Esophagus muscularis mucosa (tissue), 4 donors: ENCODE results near the gene ARMC9. TPM values are rescaled to one million over a fixed set of nuclear protein-coding genes. Genes with fewer than 3 reads are reported as not detected.

Source experiments
- DNase-seq: peaks from one replicate; pipeline ENCODE4 v3.0.0-alpha.2; 2017; ENCODE audit errors: extremely low spot score
- H3K27ac ChIP-seq, 4 donors: fragments of 200-600 bp; sonication (generic); replicated peaks in 1 of 4; 1 replicate in 3 of 4; 2 replicates in 1 of 4; pipeline ENCODE4 v1.5.1; 2016 to 2019; ENCODE audit warnings: mild to moderate bottlenecking in 1 of 4
- H3K27me3 ChIP-seq, 4 donors: fragments of 200-600 bp; sonication (generic); one replicate each; pipeline versions ENCODE4 v1.5.1 to v1.6.0; 2016 to 2019
- H3K36me3 ChIP-seq, 4 donors: fragments of 200-600 bp; sonication (generic); one replicate each; pipeline ENCODE4 v1.5.1; 2016 to 2019
- H3K4me1 ChIP-seq, 4 donors: fragments of 200-600 bp; sonication (generic); one replicate each; pipeline ENCODE4 v1.5.1; 2016 to 2019
- H3K4me3 ChIP-seq, 4 donors: fragments of 200-600 bp; sonication (generic); 1 replicate in 2 of 4; 2 replicates in 2 of 4; pipeline ENCODE4 v1.5.1; 2016 to 2019; ENCODE audit warnings: mild to moderate bottlenecking in 4 of 4, moderate library complexity in 1 of 4
- H3K9me3 ChIP-seq, 4 donors: fragments of 200-600 bp; sonication (generic); 1 replicate in 3 of 4; 2 replicates in 1 of 4; pipeline ENCODE4 v1.5.1; 2016 to 2019
- EP300 ChIP-seq: sonication (generic); formaldehyde crosslinking; IDR thresholded peaks from one replicate; pipeline ENCODE4 v1.6.1; 2017; ENCODE audit warnings: antibody characterized with exemption
- POLR2A ChIP-seq: fragments of 450-650 bp; IDR thresholded peaks from one replicate; pipeline ENCODE4 v1.6.1; 2017; ENCODE audit warnings: antibody characterized with exemption, moderate library complexity, mild to moderate bottlenecking, low read depth
- POLR2AphosphoS5 ChIP-seq, 2 donors: sonication (generic); formaldehyde crosslinking; IDR thresholded peaks; one replicate each; pipeline ENCODE4 v1.6.1; 2017; ENCODE audit warnings: antibody characterized with exemption in 2 of 2
- WGBS: methylation state at CpG from one replicate; pipeline ENCODE4 v1.1.5; 2018; 5-methylcytosine and 5-hydroxymethylcytosine counted together
- intact Hi-C: fragments of 100-400 bp; cut with DNase I; formaldehyde crosslinking; loops from one replicate; pipeline ENCODE4 v1.15.1; 2023
- total RNA-seq, 4 donors: library from RNA; depleted of rRNA; stranded (reverse); fragments of >200 nt; gene quantifications; one replicate each; pipeline versions ENCODE4 v1.1.0 to v1.2.1, GENCODE V29; 2016
- TF ChIP-seq, protein P1 (sequence below), 3 experiments: fragments of 200-600 bp in 2 of 3; fragments of 450-650 bp in 1 of 3; sonication (generic) in 2 of 3; IDR thresholded peaks; one replicate each; pipeline ENCODE4 v1.5.1; 2017 to 2019; ENCODE audit warnings: antibody characterized with exemption in 3 of 3, mild to moderate bottlenecking in 2 of 3, moderate library complexity in 1 of 3

ARMC9 gene
- total RNA-seq, 4 donors from 2014 or later = 119 to 262 (median 152) TPM

DNA sequence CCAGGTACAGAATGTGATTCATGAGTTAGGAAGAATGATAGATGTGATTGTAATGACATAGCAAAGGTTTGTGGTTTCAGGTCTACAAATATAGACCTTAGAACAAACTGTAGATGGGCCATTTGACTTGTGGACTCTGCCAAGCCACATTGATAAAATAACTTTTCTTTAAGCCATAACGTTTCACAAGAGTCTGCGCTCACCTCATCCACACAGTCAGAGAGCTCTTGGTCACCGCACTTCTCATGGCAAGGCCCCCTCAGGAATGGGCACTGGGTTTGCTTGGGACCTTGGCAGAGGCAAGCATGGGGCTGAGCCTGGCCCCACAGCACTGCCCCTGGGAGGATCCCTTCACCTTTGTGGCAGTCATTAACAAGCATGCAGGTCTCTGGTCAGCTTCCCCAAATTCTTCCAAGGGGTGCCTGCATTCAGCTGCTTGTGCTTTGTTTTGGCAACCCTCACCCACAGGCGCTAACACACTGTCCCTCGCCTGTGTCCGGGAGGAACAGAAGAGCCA is 14.0 kb downstream of the ARMC9 start:
- Histone ChIP-seq H3K9me3 (no peaks in the 10 kb centered on the region), H3K4me1 (peaks cover 4 to 65% (median 49%) of the 10 kb centered on the region in 4 donors), H3K36me3 (peaks cover 0 to 71% (median 38%) of the 10 kb centered on the region in 4 donors), H3K4me3 (peak overlapping the region in 1 of 4 donors; percentile 15), H3K27ac (peak overlapping the region; percentile 87 to 92 (median 90)), H3K27me3 (no peaks in the 10 kb centered on the region)
- TF ChIP-seq EP300 (peak; percentile 12), POLR2AphosphoS5 (IDR thresholded peaks at IDR 0.05) (peak; percentile 51 to 89)
- TF ChIP-seq, protein P1, sequence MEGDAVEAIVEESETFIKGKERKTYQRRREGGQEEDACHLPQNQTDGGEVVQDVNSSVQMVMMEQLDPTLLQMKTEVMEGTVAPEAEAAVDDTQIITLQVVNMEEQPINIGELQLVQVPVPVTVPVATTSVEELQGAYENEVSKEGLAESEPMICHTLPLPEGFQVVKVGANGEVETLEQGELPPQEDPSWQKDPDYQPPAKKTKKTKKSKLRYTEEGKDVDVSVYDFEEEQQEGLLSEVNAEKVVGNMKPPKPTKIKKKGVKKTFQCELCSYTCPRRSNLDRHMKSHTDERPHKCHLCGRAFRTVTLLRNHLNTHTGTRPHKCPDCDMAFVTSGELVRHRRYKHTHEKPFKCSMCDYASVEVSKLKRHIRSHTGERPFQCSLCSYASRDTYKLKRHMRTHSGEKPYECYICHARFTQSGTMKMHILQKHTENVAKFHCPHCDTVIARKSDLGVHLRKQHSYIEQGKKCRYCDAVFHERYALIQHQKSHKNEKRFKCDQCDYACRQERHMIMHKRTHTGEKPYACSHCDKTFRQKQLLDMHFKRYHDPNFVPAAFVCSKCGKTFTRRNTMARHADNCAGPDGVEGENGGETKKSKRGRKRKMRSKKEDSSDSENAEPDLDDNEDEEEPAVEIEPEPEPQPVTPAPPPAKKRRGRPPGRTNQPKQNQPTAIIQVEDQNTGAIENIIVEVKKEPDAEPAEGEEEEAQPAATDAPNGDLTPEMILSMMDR (IDR thresholded peaks at IDR 0.05) = no peak
- intact Hi-C loops = no loop called here
- 65% methylated on average over 5 of the region's 6 CpGs for WGBS
- no peak for DNase-seq

- H3K4me1 ChIP-seq = peaks cover 4 to 69% (median 45%) of the 10 kb centered on the region in 4 donors
- H3K27ac ChIP-seq = peak overlapping the region; percentile 87 to 92 (median 90)
- H3K27me3 ChIP-seq = no peaks in the 10 kb centered on the region
- no peak for DNase-seq
- TF ChIP-seq POLR2AphosphoS5 (IDR thresholded peaks at IDR 0.05) = peak in 1 of 2 donors; percentile 24
- TF ChIP-seq, protein P1 (IDR thresholded peaks at IDR 0.05) = no peak
- no peaks in the 10 kb centered on the region for H3K9me3 ChIP-seq
- intact Hi-C loops = no loop called here
- peaks cover 0 to 69% (median 41%) of the 10 kb centered on the region in 4 donors for H3K36me3 ChIP-seq
- 93% methylated on average over 5 of the region's 6 CpGs for WGBS
- H3K4me3 ChIP-seq = no peak overlapping the region
These were observed 15.7 kb downstream of the ARMC9 start for GRCh38 chr2:231213931-231214642.

DNA sequence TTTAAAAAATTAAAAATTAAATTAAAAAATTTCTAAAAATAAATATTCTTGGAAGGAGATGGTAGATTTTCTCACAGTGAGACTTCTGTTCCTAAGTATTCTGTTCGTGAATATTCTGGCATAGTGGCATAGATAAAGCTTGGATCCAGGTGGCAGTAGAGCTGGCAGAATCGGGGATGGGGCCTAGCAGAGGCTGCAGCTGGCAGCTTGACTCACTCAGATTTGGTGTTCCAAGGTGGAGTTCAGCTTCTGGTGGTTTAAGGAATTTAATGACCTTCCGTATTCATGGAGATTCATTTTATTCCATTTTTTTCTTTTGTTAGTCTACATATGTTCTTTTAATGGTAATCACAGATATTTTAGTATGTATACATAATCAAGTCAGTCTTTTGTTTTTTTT is 19.9 kb downstream of the ARMC9 start:
- WGBS = 69% methylated on average over 3 of the region's 3 CpGs

DNA sequence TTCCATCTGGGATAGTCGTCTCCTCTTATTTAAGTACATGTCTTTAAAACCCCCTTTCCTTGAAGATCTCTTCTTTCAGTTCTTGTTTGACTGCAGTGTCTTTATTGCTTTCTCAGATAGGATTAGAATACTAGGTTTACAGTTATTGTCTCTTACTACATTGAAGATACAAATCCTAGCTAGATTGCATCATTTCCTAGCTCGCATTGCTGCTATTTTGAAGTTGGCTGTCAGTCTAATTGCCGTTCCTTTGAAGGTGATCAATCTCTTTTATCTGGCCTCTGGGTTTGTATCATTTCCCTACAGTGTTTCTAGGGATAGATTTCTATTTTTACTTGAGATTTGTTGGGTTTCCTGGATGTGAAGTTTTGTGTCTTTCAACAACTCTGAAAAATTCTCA is 20.9 kb downstream of the ARMC9 start:
- H3K4me3 ChIP-seq = no peak overlapping the region
- 75% methylated on average over 3 of the region's 3 CpGs for WGBS
- H3K4me1 ChIP-seq = peaks cover 0 to 60% (median 36%) of the 10 kb centered on the region in 4 donors
- intact Hi-C loops = no loop called here
- peak overlapping the region; percentile 87 to 92 (median 88) for H3K27ac ChIP-seq
- TF ChIP-seq, protein P1 (IDR thresholded peaks at IDR 0.05) = no peak
- TF ChIP-seq POLR2AphosphoS5 (IDR thresholded peaks at IDR 0.05) = no peak
- TF ChIP-seq POLR2A = no peak
- TF ChIP-seq EP300 = no peak
- H3K36me3 ChIP-seq = peaks cover 0 to 64% (median 32%) of the 10 kb centered on the region in 4 donors
- DNase-seq = no peak
- no peaks in the 10 kb centered on the region for H3K9me3 ChIP-seq
- no peaks in the 10 kb centered on the region for H3K27me3 ChIP-seq

More for the DNA sequence above, 19.9 kb downstream of the ARMC9 start:
- Histone ChIP-seq H3K9me3 (no peaks in the 10 kb centered on the region), H3K4me1 (peaks cover 0 to 60% (median 36%) of the 10 kb centered on the region in 4 donors), H3K27ac (peak overlapping the region; percentile 87 to 92 (median 88)), H3K27me3 (no peaks in the 10 kb centered on the region), H3K36me3 (peaks cover 0 to 72% (median 36%) of the 10 kb centered on the region in 4 donors), H3K4me3 (no peak overlapping the region)
- intact Hi-C loops = no loop called here
- DNase-seq = no peak
- TF ChIP-seq POLR2A (no peak), EP300 (no peak), POLR2AphosphoS5 (IDR thresholded peaks at IDR 0.05) (no peak)
- TF ChIP-seq, protein P1 (IDR thresholded peaks at IDR 0.05) = no peak
